HG02571 (cell line): ENCODE measurements around the gene BST2.
A peak's percentile ranks its signal among the peaks of the same experiment; 100 is the strongest.

Experiments
- ATAC-seq: cut with Tn5 transposase; IDR thresholded peaks from one replicate; pipeline ENCODE4 v1.9.1; 2021; ENCODE audit warnings: mild to moderate bottlenecking, moderate library complexity; ENCODE audit not compliant: unreplicated experiment

Gene BST2

GRCh38 chr19:17405250-17406045 lies at the start of gene BST2:
Gene BST2 (minus strand): TSS chr19:17405630. CDS start chr19:17405575, 55 bp downstream.
- peak; percentile 76 for ATAC-seq

GRCh38 chr19:17454576-17455071 lies 49.2 kb upstream of the BST2 start:
- no peak for ATAC-seq

- ATAC-seq = no peak
Observed at GRCh38 chr19:17451820-17452219, 46.4 kb upstream of the BST2 start.

- no peak for ATAC-seq
Observed at GRCh38 chr19:17450264-17451075, 45.0 kb upstream of the BST2 start.

- no peak for ATAC-seq
Observed at GRCh38 chr19:17448131-17448967, 42.9 kb upstream of the BST2 start, which contains the start of gene TMEM221. Gene TMEM221 (minus strand): TSS chr19:17448668. CDS start chr19:17448462, 206 bp downstream.

GRCh38 chr19:17447704-17448130 lies 42.3 kb upstream of the BST2 start:
- no peak for ATAC-seq

GRCh38 chr19:17445526-17446165 lies 40.2 kb upstream of the BST2 start:
- ATAC-seq = no peak

- ATAC-seq = no peak
Observed at GRCh38 chr19:17441241-17442021, 36.0 kb upstream of the BST2 start.

- no peak for ATAC-seq
Observed at GRCh38 chr19:17436874-17437267, 31.4 kb upstream of the BST2 start.

GRCh38 chr19:17436094-17436873 lies 30.9 kb upstream of the BST2 start:
- ATAC-seq = no peak

- ATAC-seq = no peak
Observed at GRCh38 chr19:17435218-17435617, 29.8 kb upstream of the BST2 start.

- no peak for ATAC-seq
Observed at GRCh38 chr19:17431417-17431816, 26.0 kb upstream of the BST2 start.

- ATAC-seq = no peak
Observed at GRCh38 chr19:17429641-17430113, 24.2 kb upstream of the BST2 start.

- ATAC-seq = no peak
Observed at GRCh38 chr19:17424743-17425365, 19.4 kb upstream of the BST2 start.

- ATAC-seq = no peak
Observed at GRCh38 chr19:17423429-17424208, 18.2 kb upstream of the BST2 start.

- ATAC-seq = no peak
Observed at GRCh38 chr19:17421942-17422341, 16.5 kb upstream of the BST2 start.

GRCh38 chr19:17420475-17420924 lies 15.1 kb upstream of the BST2 start:
- ATAC-seq = no peak
